Measurements from ENCODE around the gene SLC35B2.

SLC35B2 gene

GRCh38 chr6:44267252-44267651, 9.9 kb upstream of the SLC35B2 start:
- H3K27me3 ChIP-seq (replicated peaks; ENCODE audit: control insufficient read depth, insufficient read depth, low read length, poor library complexity, severe bottlenecking): peaks cover 20% of the 10 kb centered on the region
- no peak for DNase-seq

GRCh38 chr6:44266347-44266746, 9.0 kb upstream of the SLC35B2 start:
- H3K9me3 ChIP-seq (ENCODE audit: control insufficient read depth, low read length): no peaks in the 10 kb centered on the region
- peaks cover 36% of the 10 kb centered on the region for H3K4me1 ChIP-seq (ENCODE audit: control insufficient read depth, insufficient read depth, low read length, poor library complexity, severe bottlenecking)

More at GRCh38 chr6:44267252-44267651, 9.9 kb upstream of the SLC35B2 start:
- Histone ChIP-seq H3K9me3 (ENCODE audit: control insufficient read depth, low read length) (no peaks in the 10 kb centered on the region), H3K36me3 (ENCODE audit: control insufficient read depth, insufficient read depth, low read length) (peaks cover under 1% of the 10 kb centered on the region), H3K4me3 (ENCODE audit: insufficient read depth, low read depth, low read length, poor library complexity, severe bottlenecking) (no peak overlapping the region), H3K4me1 (ENCODE audit: control insufficient read depth, insufficient read depth, low read length, poor library complexity, severe bottlenecking) (peaks cover 30% of the 10 kb centered on the region), H3K27ac (ENCODE audit: insufficient read depth, low read length, poor library complexity, severe bottlenecking) (no peak overlapping the region)

GRCh38 chr6:44265722-44266233, 8.4 kb upstream of the SLC35B2 start:
- Histone ChIP-seq H3K27ac (ENCODE audit: insufficient read depth, low read length, poor library complexity, severe bottlenecking) (peak overlapping the region; percentile 92), H3K4me3 (ENCODE audit: insufficient read depth, low read depth, low read length, poor library complexity, severe bottlenecking) (peak overlapping the region; percentile 93), H3K9me3 (ENCODE audit: control insufficient read depth, low read length) (no peaks in the 10 kb centered on the region), H3K27me3 (replicated peaks; ENCODE audit: control insufficient read depth, insufficient read depth, low read length, poor library complexity, severe bottlenecking) (peaks cover 7% of the 10 kb centered on the region), H3K4me1 (ENCODE audit: control insufficient read depth, insufficient read depth, low read length, poor library complexity, severe bottlenecking) (peaks cover 31% of the 10 kb centered on the region), H3K36me3 (ENCODE audit: control insufficient read depth, insufficient read depth, low read length) (peaks cover 13% of the 10 kb centered on the region)
- no peak for DNase-seq

More at GRCh38 chr6:44266347-44266746, 9.0 kb upstream of the SLC35B2 start:
- Histone ChIP-seq H3K27ac (ENCODE audit: insufficient read depth, low read length, poor library complexity, severe bottlenecking) (peak overlapping the region; percentile 92), H3K4me3 (ENCODE audit: insufficient read depth, low read depth, low read length, poor library complexity, severe bottlenecking) (no peak overlapping the region), H3K36me3 (ENCODE audit: control insufficient read depth, insufficient read depth, low read length) (peaks cover 9% of the 10 kb centered on the region), H3K27me3 (replicated peaks; ENCODE audit: control insufficient read depth, insufficient read depth, low read length, poor library complexity, severe bottlenecking) (peaks cover 11% of the 10 kb centered on the region)
- DNase-seq: no peak

- H3K4me3 ChIP-seq (ENCODE audit: insufficient read depth, low read depth, low read length, poor library complexity, severe bottlenecking): peak within 1 kb of the TSS; percentile 93
- H3K36me3 ChIP-seq (ENCODE audit: control insufficient read depth, insufficient read depth, low read length): peaks cover 15% of the 10 kb centered on the region
- DNase-seq: peak; percentile 94 to 96 (median 95)
- no peaks in the 10 kb centered on the region for H3K9me3 ChIP-seq (ENCODE audit: control insufficient read depth, low read length)
- peaks cover 31% of the 10 kb centered on the region for H3K4me1 ChIP-seq (ENCODE audit: control insufficient read depth, insufficient read depth, low read length, poor library complexity, severe bottlenecking)
- H3K27me3 ChIP-seq (replicated peaks; ENCODE audit: control insufficient read depth, insufficient read depth, low read length, poor library complexity, severe bottlenecking): peaks cover 7% of the 10 kb centered on the region
- H3K27ac ChIP-seq (ENCODE audit: insufficient read depth, low read length, poor library complexity, severe bottlenecking): peak within 1 kb of the TSS; percentile 92
These were observed 7.8 kb upstream of the SLC35B2 start, which contains the start of gene NFKBIE for GRCh38 chr6:44265007-44265721. Gene NFKBIE, minus strand, starts transcription at chr6:44265551. Its CDS starts 205 bp downstream, at chr6:44265346.

GRCh38 chr6:44264154-44265006, 7.1 kb upstream of the SLC35B2 start:
- H3K27me3 ChIP-seq (replicated peaks; ENCODE audit: control insufficient read depth, insufficient read depth, low read length, poor library complexity, severe bottlenecking): peaks cover 4% of the 10 kb centered on the region
- H3K4me1 ChIP-seq (ENCODE audit: control insufficient read depth, insufficient read depth, low read length, poor library complexity, severe bottlenecking): peaks cover 31% of the 10 kb centered on the region
- peak overlapping the region; percentile 93 for H3K4me3 ChIP-seq (ENCODE audit: insufficient read depth, low read depth, low read length, poor library complexity, severe bottlenecking)
- H3K27ac ChIP-seq (ENCODE audit: insufficient read depth, low read length, poor library complexity, severe bottlenecking): peak overlapping the region; percentile 92
- DNase-seq: peak in 2 of 3 donors; percentile 27 to 29
- no peaks in the 10 kb centered on the region for H3K9me3 ChIP-seq (ENCODE audit: control insufficient read depth, low read length)
- peaks cover 22% of the 10 kb centered on the region for H3K36me3 ChIP-seq (ENCODE audit: control insufficient read depth, insufficient read depth, low read length)

GRCh38 chr6:44263354-44264100, 6.2 kb upstream of the SLC35B2 start:
- peak overlapping the region; percentile 93 for H3K4me3 ChIP-seq (ENCODE audit: insufficient read depth, low read depth, low read length, poor library complexity, severe bottlenecking)
- peak overlapping the region; percentile 92 for H3K27ac ChIP-seq (ENCODE audit: insufficient read depth, low read length, poor library complexity, severe bottlenecking)
- peak; percentile 37 to 56 (median 52) for DNase-seq
- peaks cover 31% of the 10 kb centered on the region for H3K4me1 ChIP-seq (ENCODE audit: control insufficient read depth, insufficient read depth, low read length, poor library complexity, severe bottlenecking)
- H3K27me3 ChIP-seq (replicated peaks; ENCODE audit: control insufficient read depth, insufficient read depth, low read length, poor library complexity, severe bottlenecking): peaks cover 4% of the 10 kb centered on the region
- no peaks in the 10 kb centered on the region for H3K9me3 ChIP-seq (ENCODE audit: control insufficient read depth, low read length)
- peaks cover 29% of the 10 kb centered on the region for H3K36me3 ChIP-seq (ENCODE audit: control insufficient read depth, insufficient read depth, low read length)

- DNase-seq: no peak
- peak overlapping the region; percentile 93 for H3K4me3 ChIP-seq (ENCODE audit: insufficient read depth, low read depth, low read length, poor library complexity, severe bottlenecking)
- peaks cover 29% of the 10 kb centered on the region for H3K36me3 ChIP-seq (ENCODE audit: control insufficient read depth, insufficient read depth, low read length)
- no peaks in the 10 kb centered on the region for H3K9me3 ChIP-seq (ENCODE audit: control insufficient read depth, low read length)
- H3K4me1 ChIP-seq (ENCODE audit: control insufficient read depth, insufficient read depth, low read length, poor library complexity, severe bottlenecking): peaks cover 35% of the 10 kb centered on the region
- no peaks in the 10 kb centered on the region for H3K27me3 ChIP-seq (replicated peaks; ENCODE audit: control insufficient read depth, insufficient read depth, low read length, poor library complexity, severe bottlenecking)
- H3K27ac ChIP-seq (ENCODE audit: insufficient read depth, low read length, poor library complexity, severe bottlenecking): peak overlapping the region; percentile 92
These were observed 5.4 kb upstream of the SLC35B2 start for GRCh38 chr6:44262467-44263353.

- H3K4me3 ChIP-seq (ENCODE audit: insufficient read depth, low read depth, low read length, poor library complexity, severe bottlenecking): no peak overlapping the region
- peaks cover 40% of the 10 kb centered on the region for H3K4me1 ChIP-seq (ENCODE audit: control insufficient read depth, insufficient read depth, low read length, poor library complexity, severe bottlenecking)
- H3K9me3 ChIP-seq (ENCODE audit: control insufficient read depth, low read length): no peaks in the 10 kb centered on the region
- H3K27ac ChIP-seq (ENCODE audit: insufficient read depth, low read length, poor library complexity, severe bottlenecking): peak overlapping the region; percentile 92
- peaks cover 29% of the 10 kb centered on the region for H3K36me3 ChIP-seq (ENCODE audit: control insufficient read depth, insufficient read depth, low read length)
- no peak for DNase-seq
- no peaks in the 10 kb centered on the region for H3K27me3 ChIP-seq (replicated peaks; ENCODE audit: control insufficient read depth, insufficient read depth, low read length, poor library complexity, severe bottlenecking)
These were observed 4.3 kb upstream of the SLC35B2 start for GRCh38 chr6:44261581-44261980.

Measured in effector memory CD4-positive, alpha-beta T cell (primary cell).